Astrocyte of the spinal cord (primary cell): Measurements from ENCODE around the gene ETV4.

Source experiments
- DNase-seq: peaks from one replicate; pipeline ENCODE4 v3.0.0; 2011; ENCODE audit warnings: low read depth, low spot score
- H3K4me3 ChIP-seq: 2 replicates; pipeline ENCODE4 v1.5.1; 2011; ENCODE audit warnings: low read depth, mild to moderate bottlenecking, low read length, moderate library complexity
- CTCF ChIP-seq: IDR thresholded peaks from 2 replicates; pipeline ENCODE4 v1.5.1; 2012; ENCODE audit warnings: low read depth, mild to moderate bottlenecking, low read length, inconsistent platforms
- in situ Hi-C: cut with HindIII; loops from 2 replicates; pipeline ENCODE4 v1.10.0; 2017; ENCODE audit warnings: low sequenced_read_pairs

ETV4 gene

GRCh38 chr17:43536236-43536992, 9.7 kb downstream of the ETV4 start:
- H3K4me3 ChIP-seq: no peak overlapping the region
- TF ChIP-seq CTCF: no peak
- DNase-seq: peak; percentile 70
- in situ Hi-C loops: no loop called here

- peak; percentile 26 for DNase-seq
- in situ Hi-C loops: no loop called here
Measured at GRCh38 chr17:43534909-43535308, 11.2 kb downstream of the ETV4 start.

GRCh38 chr17:43533699-43534098, 12.4 kb downstream of the ETV4 start:
- in situ Hi-C loops: no loop called here
- TF ChIP-seq CTCF: no peak
- H3K4me3 ChIP-seq: no peak overlapping the region
- DNase-seq: no peak

More at GRCh38 chr17:43534909-43535308, 11.2 kb downstream of the ETV4 start:
- TF ChIP-seq CTCF: no peak
- no peak overlapping the region for H3K4me3 ChIP-seq

- no peak overlapping the region for H3K4me3 ChIP-seq
- no peak for TF ChIP-seq CTCF
- no peak for DNase-seq
- in situ Hi-C loops: no loop called here
Measured at GRCh38 chr17:43532581-43532980, 13.6 kb downstream of the ETV4 start.

- H3K4me3 ChIP-seq: no peak overlapping the region
- in situ Hi-C loops: no loop called here
- DNase-seq: no peak
- TF ChIP-seq CTCF: no peak
Measured at GRCh38 chr17:43531955-43532354, 14.2 kb downstream of the ETV4 start.

- TF ChIP-seq CTCF: no peak
- in situ Hi-C loops: no loop called here
- H3K4me3 ChIP-seq: no peak overlapping the region
- no peak for DNase-seq
Measured at GRCh38 chr17:43531082-43531378, 15.1 kb downstream of the ETV4 start.
